Liver (tissue), 9 donors: ENCODE measurements around the gene PDLIM5. TPM values are rescaled to one million over a fixed set of nuclear protein-coding genes. Genes with fewer than 3 reads are reported as not detected.

Source experiments
- DNase-seq: peaks from one replicate; pipeline ENCODE4 v3.0.0-alpha.2; 2017; ENCODE audit warnings: low spot score
- H3K27ac ChIP-seq, 2 donors: one replicate each; pipeline ENCODE4 v1.7.0; 2013; ENCODE audit warnings: inconsistent platforms in 2 of 2, low read length in 2 of 2, control low read depth in 1 of 2, low read depth in 1 of 2, mild to moderate bottlenecking in 1 of 2
- H3K27me3 ChIP-seq, 4 donors: one replicate each; pipeline versions ENCODE4 v1.6.1 to v1.7.0; 2013; ENCODE audit warnings: low read length in 3 of 4, inconsistent platforms in 1 of 4, mild to moderate bottlenecking in 1 of 4, moderate library complexity in 1 of 4; ENCODE audit not compliant: control insufficient read depth in 4 of 4, insufficient read depth in 4 of 4
- H3K36me3 ChIP-seq, 4 donors: one replicate each; pipeline versions ENCODE4 v1.6.1 to v1.7.0; 2013; ENCODE audit warnings: low read length in 3 of 4, mild to moderate bottlenecking in 3 of 4, low read depth in 1 of 4, moderate library complexity in 1 of 4; ENCODE audit not compliant: control insufficient read depth in 4 of 4, insufficient read depth in 3 of 4
- H3K4me1 ChIP-seq, 4 donors: one replicate each; pipeline versions ENCODE4 v1.6.1 to v1.7.0; 2013; ENCODE audit warnings: low read length in 3 of 4, mild to moderate bottlenecking in 3 of 4, moderate library complexity in 1 of 4; ENCODE audit not compliant: control insufficient read depth in 4 of 4, insufficient read depth in 4 of 4
- H3K4me3 ChIP-seq, 3 donors: one replicate each; pipeline versions ENCODE4 v1.6.1 to v1.7.0; 2013; ENCODE audit warnings: low read length in 3 of 3, control low read depth in 1 of 3, low read depth in 1 of 3, mild to moderate bottlenecking in 1 of 3
- H3K9ac ChIP-seq, 2 donors: one replicate each; pipeline ENCODE4 v1.7.0; 2013; ENCODE audit warnings: low read length in 2 of 2, mild to moderate bottlenecking in 2 of 2, moderate library complexity in 2 of 2, control low read depth in 1 of 2, low read depth in 1 of 2
- H3K9me3 ChIP-seq, 4 donors: one replicate each; pipeline versions ENCODE4 v1.6.1 to v1.7.0; 2013; ENCODE audit warnings: low read length in 3 of 4; ENCODE audit not compliant: control insufficient read depth in 4 of 4
- ATF3 ChIP-seq: IDR thresholded peaks from 2 replicates; pipeline ENCODE4 v1.6.1; 2016; ENCODE audit warnings: antibody characterized with exemption
- EGR1 ChIP-seq, 2 donors: IDR thresholded peaks; 2 replicates each; pipeline ENCODE4 v1.6.1; 2016 to 2018; ENCODE audit warnings: antibody characterized with exemption in 2 of 2, low read depth in 2 of 2
- FOXA1 ChIP-seq: IDR thresholded peaks from 2 replicates; pipeline ENCODE4 v1.6.1; 2016; ENCODE audit warnings: antibody characterized with exemption
- GABPA ChIP-seq, 2 donors: IDR thresholded peaks in 1 of 2; conservative IDR thresholded peaks in 1 of 2; 2 replicates each; pipeline ENCODE4 v1.6.1; 2016; ENCODE audit warnings: antibody characterized with exemption in 2 of 2, mild to moderate bottlenecking in 1 of 2, moderate library complexity in 1 of 2
- HNF4A ChIP-seq, 2 donors: conservative IDR thresholded peaks; 2 replicates each; pipeline ENCODE4 v1.6.1; 2016; ENCODE audit warnings: antibody characterized with exemption in 2 of 2, mild to moderate bottlenecking in 2 of 2
- HNF4G ChIP-seq: IDR thresholded peaks from 2 replicates; pipeline ENCODE4 v1.6.1; 2016; ENCODE audit warnings: antibody characterized with exemption
- JUND ChIP-seq, 2 donors: IDR thresholded peaks; 2 replicates each; pipeline ENCODE4 v1.6.1; 2016; ENCODE audit warnings: antibody characterized with exemption in 2 of 2
- MAX ChIP-seq: IDR thresholded peaks from 2 replicates; pipeline ENCODE4 v1.6.1; 2016; ENCODE audit warnings: antibody characterized with exemption
- NR2F2 ChIP-seq: IDR thresholded peaks from 2 replicates; pipeline ENCODE4 v1.6.1; 2016; ENCODE audit warnings: antibody characterized with exemption
- RAD21 ChIP-seq, 2 donors: IDR thresholded peaks; 2 replicates each; pipeline ENCODE4 v1.6.1; 2016; ENCODE audit warnings: antibody characterized with exemption in 2 of 2, mild to moderate bottlenecking in 2 of 2
- REST ChIP-seq: IDR thresholded peaks from 2 replicates; pipeline ENCODE4 v1.6.1; 2016; ENCODE audit warnings: antibody characterized with exemption, mild to moderate bottlenecking
- RXRA ChIP-seq, 2 donors: IDR thresholded peaks; 2 replicates each; pipeline ENCODE4 v1.6.1; 2017 to 2018; ENCODE audit warnings: antibody characterized with exemption in 2 of 2, mild to moderate bottlenecking in 1 of 2
- SP1 ChIP-seq: IDR thresholded peaks from 2 replicates; pipeline ENCODE4 v1.6.1; 2018; ENCODE audit warnings: antibody characterized with exemption, mild to moderate bottlenecking
- TAF1 ChIP-seq: conservative IDR thresholded peaks from 2 replicates; pipeline ENCODE4 v1.6.1; 2016; ENCODE audit warnings: antibody characterized with exemption, mild to moderate bottlenecking
- YY1 ChIP-seq: IDR thresholded peaks from 2 replicates; pipeline ENCODE4 v1.6.1; 2016; ENCODE audit warnings: antibody characterized with exemption, mild to moderate bottlenecking
- ZBTB33 ChIP-seq: IDR thresholded peaks from 2 replicates; pipeline ENCODE4 v1.6.1; 2016; ENCODE audit warnings: antibody characterized with exemption
- WGBS: extraction: QIAGEN DNeasy Blood & Tissue Kit; methylation state at CpG from one replicate; pipeline ENCODE4 v1.1.7; 2013; 5-methylcytosine and 5-hydroxymethylcytosine counted together
- polyA plus RNA-seq, 2 donors: library from polyadenylated mRNA; stranded (reverse) in 1 of 2; unstranded in 1 of 2; fragments of 200-250 nt in 1 of 2; fragments of >200 nt in 1 of 2; fragmentation: Nextera tagmentation in 1 of 2; extraction: Ambion mirVana in 1 of 2; gene quantifications; one replicate each; pipeline versions ENCODE4 v1.2.1 to v1.2.3, GENCODE V29; 2013 to 2015
- total RNA-seq, 2 donors: library from RNA; depleted of rRNA; stranded (reverse); fragments of >200 nt; gene quantifications; one replicate each; pipeline ENCODE4 v1.2.3, GENCODE V29; 2014
- donor health status: healthy.
- donor health status: healthy.
- donor health status: healthy.
- donor health status: healthy.
- donor health status: healthy.

Gene PDLIM5
- total and polyA plus RNA-seq, 4 donors: 19.1 to 114 (median 67.8) TPM

- Histone ChIP-seq H3K4me1 (peaks cover 0 to 25% (median 6%) of the 10 kb centered on the region in 4 donors), H3K9me3 (no peaks in the 10 kb centered on the region), H3K4me3 (no peak overlapping the region), H3K27me3 (no peaks in the 10 kb centered on the region), H3K9ac (no peak overlapping the region), H3K36me3 (peaks cover 5 to 9% (median 7%) of the 10 kb centered on the region in 4 donors), H3K27ac (no peak overlapping the region)
- 87% methylated on average over 9 of the region's 9 CpGs for WGBS
- DNase-seq: no peak
- TF ChIP-seq ATF3 (no peak), SP1 (no peak), RXRA (IDR thresholded peaks at IDR 0.05) (no peak), REST (no peak)
Measured at GRCh38 chr4:94574050-94574449, 122.3 kb downstream of the PDLIM5 start.

GRCh38 chr4:94574616-94575015 lies 122.9 kb downstream of the PDLIM5 start:
- Histone ChIP-seq H3K9me3 (no peaks in the 10 kb centered on the region), H3K27ac (no peak overlapping the region), H3K4me3 (no peak overlapping the region), H3K9ac (no peak overlapping the region), H3K36me3 (peaks cover 5 to 11% (median 8%) of the 10 kb centered on the region in 4 donors), H3K27me3 (no peaks in the 10 kb centered on the region), H3K4me1 (peaks cover 0 to 25% (median 6%) of the 10 kb centered on the region in 4 donors)
- TF ChIP-seq HNF4G (no peak), JUND (IDR thresholded peaks at IDR 0.05) (no peak), HNF4A (conservative IDR thresholded peaks at IDR 0.05) (no peak), ZBTB33 (no peak), SP1 (no peak), FOXA1 (no peak), MAX (no peak), NR2F2 (no peak)
- no peak for DNase-seq
- WGBS: 77% methylated on average over 3 of the region's 3 CpGs

GRCh38 chr4:94575652-94576051 lies 123.9 kb downstream of the PDLIM5 start:
- Histone ChIP-seq H3K27me3 (no peaks in the 10 kb centered on the region), H3K9me3 (no peaks in the 10 kb centered on the region), H3K4me3 (no peak overlapping the region), H3K9ac (no peak overlapping the region), H3K36me3 (peaks cover 5 to 18% (median 8%) of the 10 kb centered on the region in 4 donors), H3K27ac (no peak overlapping the region), H3K4me1 (peaks cover 0 to 22% (median 6%) of the 10 kb centered on the region in 4 donors)
- 92% methylated on average over 10 of the region's 10 CpGs for WGBS
- no peak for DNase-seq
- TF ChIP-seq MAX (no peak), SP1 (no peak), FOXA1 (no peak), GABPA (IDR thresholded peaks at IDR 0.05 in 1 of 2, conservative IDR thresholded peaks at IDR 0.05 in 1 of 2) (no peak), HNF4G (no peak), EGR1 (IDR thresholded peaks at IDR 0.05; ENCODE audit: low read depth in 2 of 2) (no peak), TAF1 (no peak), ZBTB33 (no peak), NR2F2 (no peak), REST (no peak), JUND (IDR thresholded peaks at IDR 0.05) (no peak), RAD21 (IDR thresholded peaks at IDR 0.05) (no peak), YY1 (no peak)
